SU-DHL-6 (cell line): ENCODE measurements around the gene BZW2.

Experiments
- H2AFZ ChIP-seq: fragments of 200-600 bp; sonication (generic); 2 replicates; pipeline ENCODE4 v1.6.1; 2014; ENCODE audit warnings: low read depth, mild to moderate bottlenecking, moderate library complexity, mixed read lengths, antibody characterized with exemption, low read length; ENCODE audit not compliant: severe bottlenecking
- H3F3A ChIP-seq: fragments of 200-600 bp; shearing (Covaris generic); 2 replicates; pipeline ENCODE4 v1.6.0; 2016; ENCODE audit warnings: antibody characterized with exemption, mild to moderate bottlenecking; ENCODE audit not compliant: insufficient read depth
- H3K27ac ChIP-seq: fragments of 200-600 bp; sonication (generic); 2 replicates; pipeline ENCODE4 v1.5.1; 2016; ENCODE audit warnings: low read depth, mild to moderate bottlenecking, low read length, moderate library complexity, mixed read lengths
- H3K27me3 ChIP-seq: fragments of 200-600 bp; sonication (generic), shearing (Covaris generic); 2 replicates; pipeline ENCODE4 v1.6.0; 2014; ENCODE audit warnings: mild to moderate bottlenecking, low read length
- H3K36me3 ChIP-seq: fragments of 200-600 bp; sonication (generic); 2 replicates; pipeline ENCODE4 v1.6.1; 2014; ENCODE audit warnings: mild to moderate bottlenecking, low read length, mixed read lengths
- H3K4me2 ChIP-seq: fragments of 300-600, 200-600 bp; shearing (Covaris generic), sonication (generic); 2 replicates; pipeline ENCODE4 v1.6.0; 2014; ENCODE audit warnings: low read length, low read depth, mild to moderate bottlenecking; ENCODE audit not compliant: poor library complexity, severe bottlenecking
- H3K4me3 ChIP-seq: fragments of 200-600 bp; sonication (generic); 2 replicates; pipeline ENCODE4 v1.5.1; 2014; ENCODE audit warnings: antibody characterized with exemption, low read length, mild to moderate bottlenecking, mixed read lengths; ENCODE audit not compliant: insufficient read depth, poor library complexity, severe bottlenecking
- H3K79me2 ChIP-seq: fragments of 200-600 bp; sonication (generic); 2 replicates; pipeline ENCODE4 v1.6.1; 2014; ENCODE audit warnings: mild to moderate bottlenecking, low read length, moderate library complexity; ENCODE audit not compliant: insufficient read depth
- H3K9ac ChIP-seq: fragments of 200-600 bp; sonication (generic); 2 replicates; pipeline ENCODE4 v1.7.0; 2014; ENCODE audit warnings: mild to moderate bottlenecking, low read length
- H3K9me2 ChIP-seq: fragments of 200-600 bp; sonication (generic); replicated peaks from 2 replicates; pipeline ENCODE4 v1.6.1; 2014; ENCODE audit warnings: low read length; ENCODE audit not compliant: insufficient read depth
- H3K9me3 ChIP-seq: fragments of 200-600 bp; sonication (generic); 2 replicates; pipeline ENCODE4 v1.6.1; 2014; ENCODE audit warnings: low read length, mixed read lengths; ENCODE audit not compliant: insufficient read depth
- H4K20me1 ChIP-seq: fragments of 200-600 bp; sonication (generic); 2 replicates; pipeline ENCODE4 v1.6.1; 2014; ENCODE audit warnings: low read depth, mild to moderate bottlenecking, antibody characterized with exemption, low read length, moderate library complexity, mixed read lengths
- EZH2phosphoT487 ChIP-seq: fragments of 200-600 bp; sonication (generic), shearing (Covaris generic); conservative IDR thresholded peaks from 2 replicates; pipeline ENCODE4 v1.6.1; 2018; ENCODE audit warnings: mild to moderate bottlenecking, antibody characterized with exemption, low read length, moderate library complexity, mixed read lengths
- TF ChIP-seq, protein P1 (sequence below): fragments of 200-600 bp; sonication (generic); IDR thresholded peaks from one replicate; pipeline ENCODE4 v1.5.1; 2017; ENCODE audit warnings: antibody characterized with exemption, mild to moderate bottlenecking, low read length, moderate library complexity; ENCODE audit not compliant: insufficient read depth, poor library complexity, severe bottlenecking

BZW2 gene

DNA sequence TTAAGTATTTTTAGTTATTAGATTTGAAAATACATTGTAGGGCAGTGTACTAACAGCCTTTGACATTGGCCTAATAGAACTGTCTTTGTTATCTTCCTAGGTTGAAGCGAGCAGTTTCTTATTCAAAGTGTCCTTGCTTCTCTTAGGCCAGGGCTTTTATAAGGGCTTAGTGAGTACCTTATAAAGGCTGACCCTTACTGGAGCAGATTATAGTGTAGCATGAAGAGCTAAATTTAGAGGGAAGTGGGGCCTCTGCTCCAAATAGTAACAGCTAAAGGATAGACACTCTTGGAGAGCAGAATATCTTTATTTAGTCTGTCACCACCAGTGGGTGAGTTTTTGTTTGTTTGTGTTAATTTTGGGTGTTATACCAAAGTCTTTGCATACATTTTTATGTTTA, 15.9 kb downstream of the BZW2 start:
- TF ChIP-seq EZH2phosphoT487, result no peak
- TF ChIP-seq, protein P1, sequence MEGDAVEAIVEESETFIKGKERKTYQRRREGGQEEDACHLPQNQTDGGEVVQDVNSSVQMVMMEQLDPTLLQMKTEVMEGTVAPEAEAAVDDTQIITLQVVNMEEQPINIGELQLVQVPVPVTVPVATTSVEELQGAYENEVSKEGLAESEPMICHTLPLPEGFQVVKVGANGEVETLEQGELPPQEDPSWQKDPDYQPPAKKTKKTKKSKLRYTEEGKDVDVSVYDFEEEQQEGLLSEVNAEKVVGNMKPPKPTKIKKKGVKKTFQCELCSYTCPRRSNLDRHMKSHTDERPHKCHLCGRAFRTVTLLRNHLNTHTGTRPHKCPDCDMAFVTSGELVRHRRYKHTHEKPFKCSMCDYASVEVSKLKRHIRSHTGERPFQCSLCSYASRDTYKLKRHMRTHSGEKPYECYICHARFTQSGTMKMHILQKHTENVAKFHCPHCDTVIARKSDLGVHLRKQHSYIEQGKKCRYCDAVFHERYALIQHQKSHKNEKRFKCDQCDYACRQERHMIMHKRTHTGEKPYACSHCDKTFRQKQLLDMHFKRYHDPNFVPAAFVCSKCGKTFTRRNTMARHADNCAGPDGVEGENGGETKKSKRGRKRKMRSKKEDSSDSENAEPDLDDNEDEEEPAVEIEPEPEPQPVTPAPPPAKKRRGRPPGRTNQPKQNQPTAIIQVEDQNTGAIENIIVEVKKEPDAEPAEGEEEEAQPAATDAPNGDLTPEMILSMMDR, result no peak
- Histone ChIP-seq H4K20me1 (peaks cover 43% of the 10 kb centered on the region), H3K27ac (no peak overlapping the region), H3K9ac (no peak overlapping the region), H3K9me3 (no peaks in the 10 kb centered on the region), H3F3A (no peaks in the 10 kb centered on the region), H3K79me2 (peaks cover 86% of the 10 kb centered on the region), H3K4me2 (no peak overlapping the region), H3K9me2 (no peaks in the 10 kb centered on the region), H2AFZ (no peak overlapping the region), H3K4me3 (no peak overlapping the region), H3K36me3 (peaks cover 13% of the 10 kb centered on the region; the same call in 1 of the 2 replicates), H3K27me3 (no peaks in the 10 kb centered on the region)

DNA sequence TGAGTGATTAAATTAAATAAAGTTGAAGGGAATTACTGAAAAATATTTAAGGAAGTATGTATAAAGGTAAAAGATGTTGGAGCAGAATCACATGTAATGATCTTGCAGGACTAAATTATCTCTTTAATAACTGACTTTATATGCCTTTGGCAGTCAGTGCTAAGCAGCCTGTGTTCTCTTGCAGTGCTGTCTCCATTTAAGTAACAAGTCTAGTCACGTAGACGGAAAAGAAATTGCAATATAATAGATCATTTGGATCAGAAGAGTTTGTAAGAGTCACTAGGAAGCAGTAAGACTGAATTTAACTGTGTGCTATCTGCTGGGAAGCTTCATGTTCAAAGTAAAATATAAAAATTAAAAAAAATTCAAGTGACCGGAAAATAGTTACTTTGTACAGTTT, 21.4 kb downstream of the BZW2 start:
- H3K9me3 ChIP-seq, result no peaks in the 10 kb centered on the region
- H3K27me3 ChIP-seq, result no peaks in the 10 kb centered on the region
- H3K79me2 ChIP-seq, result peaks cover 80% of the 10 kb centered on the region
- no peak overlapping the region for H3K9ac ChIP-seq
- H4K20me1 ChIP-seq, result peaks cover 35% of the 10 kb centered on the region
- H3K9me2 ChIP-seq, result no peaks in the 10 kb centered on the region
- no peak overlapping the region for H3K4me2 ChIP-seq
- H3K4me3 ChIP-seq, result no peak overlapping the region
- H2AFZ ChIP-seq, result no peak overlapping the region
- H3K27ac ChIP-seq, result no peak overlapping the region
- TF ChIP-seq, protein P1, result no peak
- no peak for TF ChIP-seq EZH2phosphoT487
- H3F3A ChIP-seq, result no peaks in the 10 kb centered on the region
- H3K36me3 ChIP-seq, result peaks cover 28% of the 10 kb centered on the region; the same call in 1 of the 2 replicates

DNA sequence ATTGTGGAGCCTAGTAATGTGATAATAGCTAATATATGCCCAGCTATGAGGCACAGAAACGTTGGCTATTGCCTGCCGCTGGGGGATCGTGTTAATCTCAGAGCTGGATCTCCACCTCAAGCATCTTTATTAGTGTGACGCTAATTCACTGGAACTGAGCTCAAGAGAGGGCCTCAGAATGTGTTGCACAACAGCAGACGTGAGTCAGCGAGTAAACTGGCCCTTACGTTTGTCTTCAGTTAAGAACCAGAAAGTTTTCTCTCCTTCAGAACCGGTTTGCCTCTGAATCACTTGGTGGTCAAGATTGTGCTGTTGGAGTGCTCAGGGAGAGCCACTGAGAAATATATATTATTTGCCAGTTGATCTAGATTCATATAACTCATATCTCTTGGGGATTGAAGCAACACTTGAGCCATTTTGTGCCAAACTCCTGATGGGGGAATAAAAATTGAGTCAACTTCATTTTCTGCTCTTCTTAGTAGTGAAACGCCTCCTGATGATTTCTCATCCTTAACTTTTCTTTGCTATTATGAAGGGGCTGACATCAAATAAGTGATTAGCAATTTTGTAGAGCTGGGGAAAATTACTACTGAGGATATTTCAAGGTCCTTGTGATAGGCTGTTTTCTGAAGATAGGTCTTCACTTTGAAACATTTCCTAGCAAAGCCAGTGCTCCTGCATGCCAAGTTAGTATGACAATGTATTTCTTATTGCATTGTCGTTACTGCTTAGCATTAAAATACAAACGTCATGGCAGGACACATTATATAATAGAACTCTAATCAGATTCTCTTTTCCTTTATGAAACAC, 22.3 kb downstream of the BZW2 start:
- H3F3A ChIP-seq, result no peaks in the 10 kb centered on the region
- no peak overlapping the region for H2AFZ ChIP-seq
- H3K4me3 ChIP-seq, result no peak overlapping the region
- H3K27me3 ChIP-seq, result no peaks in the 10 kb centered on the region
- H3K9me2 ChIP-seq, result no peaks in the 10 kb centered on the region
- no peak for TF ChIP-seq EZH2phosphoT487
- TF ChIP-seq, protein P1, result no peak
- H3K9ac ChIP-seq, result no peak overlapping the region
- H3K79me2 ChIP-seq, result peaks cover 78% of the 10 kb centered on the region
- no peak overlapping the region for H3K27ac ChIP-seq
- no peak overlapping the region for H3K4me2 ChIP-seq
- H3K36me3 ChIP-seq, result peaks cover 28% of the 10 kb centered on the region; the same call in 1 of the 2 replicates
- peaks cover 29% of the 10 kb centered on the region for H4K20me1 ChIP-seq
- no peaks in the 10 kb centered on the region for H3K9me3 ChIP-seq
